ENCODE data around the gene USE1. TPM values are rescaled to one million over a fixed set of nuclear protein-coding genes. Genes with fewer than 3 reads are reported as not detected.

USE1 gene
- 10 to 100 TPM; 13.2 to 20.1 TPM for total RNA-seq

DNA sequence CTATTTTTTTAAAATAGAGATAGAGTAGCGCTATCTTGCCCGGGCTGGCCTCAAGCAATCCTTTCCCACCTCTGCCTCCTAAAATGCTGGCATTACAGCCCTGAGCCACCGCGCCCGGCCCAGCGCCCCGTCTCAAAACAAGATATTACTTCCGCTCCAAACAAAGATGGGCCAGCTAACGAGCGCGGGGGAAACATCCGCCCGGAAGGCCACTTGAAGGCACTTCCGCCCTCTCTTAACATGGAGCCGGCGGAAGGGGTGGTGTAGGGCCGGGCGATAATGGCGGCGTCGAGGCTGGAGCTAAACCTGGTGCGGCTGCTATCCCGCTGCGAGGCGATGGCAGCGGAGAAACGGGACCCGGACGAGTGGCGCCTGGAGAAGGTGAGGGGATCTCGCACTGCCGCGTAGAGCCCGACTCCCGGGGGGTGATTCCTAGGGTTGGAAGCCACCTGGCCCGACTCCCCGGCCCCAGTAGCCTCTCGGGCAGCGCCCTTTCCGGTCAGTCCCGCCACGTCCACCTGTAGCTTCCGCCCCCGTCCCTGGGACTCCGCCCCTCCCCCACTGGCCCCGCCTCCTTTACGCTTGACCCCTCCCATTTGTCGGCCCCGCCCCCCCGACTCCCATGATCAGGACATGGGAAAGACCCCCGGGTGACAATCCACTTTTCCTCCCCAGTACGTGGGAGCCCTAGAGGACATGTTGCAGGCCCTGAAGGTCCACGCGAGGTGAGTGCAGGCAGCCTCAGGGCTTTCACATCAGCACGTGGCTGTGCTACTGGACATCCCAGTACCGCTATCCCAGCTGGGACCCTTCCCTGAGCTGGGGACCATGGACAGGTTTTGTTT is at the start of gene USE1:
TSS of gene USE1 (plus strand) at position 231 of the 845 bp plus-strand sequence. CDS start at position 280, 49 bp downstream.
- H3K36me3 ChIP-seq (replicated peaks in 1 of 2; ENCODE audit: insufficient read depth in 1 of 2, low read depth in 2 of 2), result peaks cover 7 to 10% of the 10 kb centered on the region in 2 donors
- peak; percentile 83 to 94 (median 88) for TF ChIP-seq POLR2A (IDR thresholded peaks at IDR 0.05)
- TF ChIP-seq CTCF (IDR thresholded peaks at IDR 0.05), result peak in 1 of 7 experiments; percentile 20
- peak within 1 kb of the TSS in 1 of 2 donors; percentile 59 for H3K4me3 ChIP-seq
- 2 to 9% methylated on average over 24 to 55 of the region's 56 CpGs for WGBS, 2 donors
- no peaks in the 10 kb centered on the region for H3K27me3 ChIP-seq
- H3K9me3 ChIP-seq, result no peaks in the 10 kb centered on the region
- H3K27ac ChIP-seq, result peak within 1 kb of the TSS; percentile 84 to 98 (median 90)
- DNase-seq (peak; percentile 91 to 94 (median 93)), ATAC-seq (peak; percentile 96)
- peaks cover 24% of the 10 kb centered on the region for H3K4me1 ChIP-seq
- intact Hi-C loops (cut with DNase I), result loop anchor here (10.0 kb wide), 1 partner anchor 141 kb away; the partner anchor contains the start of genes HAUS8 and MYO9B

- WGBS, 2 donors, result 92 to 97% methylated on average over 5 of the region's 5 CpGs
- H3K36me3 ChIP-seq (replicated peaks in 1 of 2; ENCODE audit: insufficient read depth in 1 of 2, low read depth in 2 of 2), result peaks cover 16 to 24% of the 10 kb centered on the region in 2 donors
Observed at GRCh38 chr19:17165715-17166114, 49.4 kb upstream of the USE1 start.

GRCh38 chr19:17170538-17171297 is 44.4 kb upstream of the USE1 start:
- no peak for TF ChIP-seq POLR2A (IDR thresholded peaks at IDR 0.05)
- TF ChIP-seq CTCF (IDR thresholded peaks at IDR 0.05), result no peak
- Histone ChIP-seq H3K9me3 (no peaks in the 10 kb centered on the region), H3K27ac (no peak overlapping the region), H3K4me3 (no peak overlapping the region), H3K36me3 (replicated peaks in 1 of 2; ENCODE audit: insufficient read depth in 1 of 2, low read depth in 2 of 2) (peaks cover 0 to 22% of the 10 kb centered on the region in 2 donors), H3K27me3 (no peaks in the 10 kb centered on the region), H3K4me1 (no peaks in the 10 kb centered on the region)
- 89 to 91% methylated on average over 12 to 13 of the region's 13 CpGs for WGBS, 2 donors
- intact Hi-C loops (cut with DNase I), result no loop called here
- DNase-seq (no peak), ATAC-seq (no peak)

More at GRCh38 chr19:17165715-17166114, 49.4 kb upstream of the USE1 start:
- Histone ChIP-seq H3K27me3 (no peaks in the 10 kb centered on the region), H3K9me3 (no peaks in the 10 kb centered on the region), H3K27ac (no peak overlapping the region), H3K4me3 (no peak overlapping the region), H3K4me1 (no peaks in the 10 kb centered on the region)
- intact Hi-C loops (cut with DNase I), result no loop called here
- TF ChIP-seq CTCF (IDR thresholded peaks at IDR 0.05) (no peak), POLR2A (IDR thresholded peaks at IDR 0.05) (no peak)
- no peak for DNase-seq
- ATAC-seq, result no peak

- intact Hi-C loops (cut with DNase I), result no loop called here
- no peak overlapping the region for H3K27ac ChIP-seq
- H3K27me3 ChIP-seq, result no peaks in the 10 kb centered on the region
- peaks cover 0 to 20% of the 10 kb centered on the region in 2 donors for H3K36me3 ChIP-seq (replicated peaks in 1 of 2; ENCODE audit: insufficient read depth in 1 of 2, low read depth in 2 of 2)
- DNase-seq (no peak), ATAC-seq (no peak)
- no peaks in the 10 kb centered on the region for H3K4me1 ChIP-seq
- no peak overlapping the region for H3K4me3 ChIP-seq
- no peaks in the 10 kb centered on the region for H3K9me3 ChIP-seq
- 91 to 93% methylated on average over 5 to 8 of the region's 8 CpGs for WGBS, 2 donors
- TF ChIP-seq CTCF (IDR thresholded peaks at IDR 0.05), result no peak
- no peak for TF ChIP-seq POLR2A (IDR thresholded peaks at IDR 0.05)
Observed at GRCh38 chr19:17171874-17172273, 43.3 kb upstream of the USE1 start.

All from body of pancreas (tissue), 4 donors.